ENCODE results near the gene LRRC37A. TPM values are rescaled to one million over a fixed set of nuclear protein-coding genes. Genes with fewer than 3 reads are reported as not detected.
A peak's percentile ranks its signal among the peaks of the same experiment; 100 is the strongest.
"Not testable (repeated sequence)": the region's sequence is repeated elsewhere in the genome, so short reads cannot be mapped to it uniquely, and the experiment has no call there.

LRRC37A gene
- 1 to 10 TPM; 1.5 to 2.4 TPM for total RNA-seq
- long read RNA-seq = 0 reads

- DNase-seq; intact Hi-C loops (cut with DNase I); ATAC-seq: not testable (repeated sequence)
These were observed at the start of gene LRRC37A for GRCh38 chr17:46294831-46295230. Gene LRRC37A, plus strand, starts transcription at chr17:46295131. Its CDS starts 3 bp downstream, at chr17:46295134.

DNA sequence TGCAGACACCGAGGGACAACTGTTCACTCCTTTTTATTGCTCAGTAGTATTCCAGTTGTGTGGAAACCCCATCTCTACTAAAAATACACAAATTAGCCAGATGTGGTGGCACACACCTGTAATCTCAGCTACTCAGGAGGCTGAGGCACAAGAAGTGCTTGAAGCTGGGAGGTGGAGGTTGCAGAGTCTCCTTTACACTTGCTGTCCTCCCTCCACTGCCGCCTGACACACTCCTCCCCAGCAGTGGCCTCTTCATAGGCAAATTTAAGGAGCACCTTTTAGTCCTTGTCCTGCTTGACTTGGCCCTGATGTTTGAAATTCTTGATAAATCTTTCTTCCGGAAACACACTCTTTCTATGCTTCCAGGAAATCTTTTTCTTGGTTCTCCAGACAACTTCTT is 45.8 kb upstream of the LRRC37A start:
- DNase-seq; ATAC-seq; intact Hi-C loops (cut with DNase I): not testable (repeated sequence)

- DNase-seq; ATAC-seq; intact Hi-C loops (cut with DNase I): not testable (repeated sequence)
These were observed 42.1 kb upstream of the LRRC37A start for GRCh38 chr17:46252804-46253203.

DNA sequence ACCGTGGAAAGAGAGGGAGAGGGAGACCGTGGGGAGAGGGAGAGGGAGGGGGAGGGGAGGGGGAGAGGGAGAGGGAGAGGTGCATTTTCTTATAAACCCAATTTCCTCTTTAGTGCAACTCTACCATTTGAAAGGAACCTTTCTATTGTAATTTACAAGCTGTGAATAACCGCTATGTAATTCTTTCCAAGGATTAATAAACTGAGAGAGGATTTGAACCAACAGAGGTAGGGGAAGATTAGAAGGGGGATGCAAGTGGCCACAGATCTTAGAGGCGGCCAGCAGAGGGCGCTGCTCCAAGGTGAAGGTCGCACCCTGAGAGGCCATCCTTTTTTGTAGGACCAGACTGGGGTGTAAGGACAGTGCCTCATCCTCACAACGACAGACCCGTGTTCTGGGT is 41.2 kb upstream of the LRRC37A start:
- peak in 1 of 2 donors; percentile 61 for ATAC-seq
- DNase-seq = peak; percentile 83
- intact Hi-C loops (cut with DNase I) = not testable (repeated sequence)

DNA sequence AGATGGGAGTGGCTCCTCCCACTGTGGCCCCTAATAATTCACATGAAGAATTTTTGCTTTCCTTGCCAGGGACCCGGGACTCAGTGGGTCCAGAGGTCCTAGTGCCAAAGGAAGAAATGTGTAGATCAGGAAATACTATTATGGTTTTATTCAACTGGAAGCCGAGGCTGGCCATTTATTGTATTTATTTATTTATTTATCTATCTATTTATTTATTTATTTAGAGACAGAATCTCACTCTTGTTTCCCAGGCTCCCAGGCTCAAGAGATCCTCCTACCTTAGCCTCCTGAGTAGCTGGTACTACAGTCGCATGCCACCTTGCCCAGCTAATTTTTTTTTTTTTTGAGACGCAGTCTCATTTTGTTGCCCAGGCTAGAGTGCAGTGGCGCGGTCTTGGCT is 40.7 kb upstream of the LRRC37A start:
- DNase-seq; ATAC-seq; intact Hi-C loops (cut with DNase I): not testable (repeated sequence)

- DNase-seq; ATAC-seq; intact Hi-C loops (cut with DNase I): not testable (repeated sequence)
These were observed 38.6 kb upstream of the LRRC37A start for GRCh38 chr17:46256369-46256768.

DNA sequence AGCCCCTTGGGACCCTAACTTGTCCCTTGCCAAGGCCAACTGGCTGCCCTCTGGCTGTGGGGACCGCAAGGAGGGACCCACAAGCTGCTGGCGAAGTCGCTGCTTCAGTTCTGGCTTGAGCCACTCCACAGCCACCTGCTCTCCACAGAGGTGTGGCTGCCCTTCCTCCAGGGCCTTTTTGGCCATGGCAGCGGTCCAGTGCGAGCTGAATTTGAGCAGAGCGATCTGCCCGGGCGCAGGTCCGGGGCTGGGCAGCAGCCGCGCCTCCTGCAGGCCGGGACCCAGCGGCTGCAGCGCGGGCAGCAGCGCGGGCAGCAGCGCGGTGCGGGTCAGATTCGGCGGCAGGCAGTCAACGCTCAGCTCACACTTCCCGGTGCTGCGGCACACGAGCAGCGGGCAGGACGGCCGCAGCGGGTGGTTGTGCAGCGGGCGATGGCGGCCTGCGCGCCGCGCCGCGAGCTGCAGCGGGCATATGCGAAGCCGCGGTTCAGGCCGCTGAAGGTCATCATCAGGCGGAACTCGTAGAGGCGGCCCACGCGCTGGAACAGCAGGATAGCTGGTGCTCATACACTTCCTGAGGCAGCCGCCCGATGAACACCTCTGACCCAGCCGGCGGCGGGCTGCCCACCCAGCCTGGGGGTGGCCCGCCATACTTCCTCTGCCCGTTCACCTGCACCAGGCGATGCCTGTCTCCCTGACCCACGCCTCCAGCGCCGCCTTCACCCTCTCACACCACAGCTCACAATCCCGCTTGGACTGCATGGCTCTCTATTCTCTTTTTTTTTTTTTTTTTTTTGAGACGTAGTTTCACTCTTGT is 34.9 kb upstream of the LRRC37A start:
- DNase-seq = not testable (repeated sequence)
- peak; percentile 77 to 87 for ATAC-seq
- intact Hi-C loops (cut with DNase I) = loop anchor here in 1 of 2 donors (10.0 kb wide), 1 partner anchor 255 kb away; no protein-coding TSS in a partner anchor

- intact Hi-C loops (cut with DNase I) = loop anchor here in 1 of 2 donors (10.0 kb wide), 1 partner anchor 257 kb away; no protein-coding TSS in a partner anchor
- no peak for DNase-seq
- ATAC-seq = no peak
These were observed 32.7 kb upstream of the LRRC37A start for GRCh38 chr17:46262271-46262670.

DNA sequence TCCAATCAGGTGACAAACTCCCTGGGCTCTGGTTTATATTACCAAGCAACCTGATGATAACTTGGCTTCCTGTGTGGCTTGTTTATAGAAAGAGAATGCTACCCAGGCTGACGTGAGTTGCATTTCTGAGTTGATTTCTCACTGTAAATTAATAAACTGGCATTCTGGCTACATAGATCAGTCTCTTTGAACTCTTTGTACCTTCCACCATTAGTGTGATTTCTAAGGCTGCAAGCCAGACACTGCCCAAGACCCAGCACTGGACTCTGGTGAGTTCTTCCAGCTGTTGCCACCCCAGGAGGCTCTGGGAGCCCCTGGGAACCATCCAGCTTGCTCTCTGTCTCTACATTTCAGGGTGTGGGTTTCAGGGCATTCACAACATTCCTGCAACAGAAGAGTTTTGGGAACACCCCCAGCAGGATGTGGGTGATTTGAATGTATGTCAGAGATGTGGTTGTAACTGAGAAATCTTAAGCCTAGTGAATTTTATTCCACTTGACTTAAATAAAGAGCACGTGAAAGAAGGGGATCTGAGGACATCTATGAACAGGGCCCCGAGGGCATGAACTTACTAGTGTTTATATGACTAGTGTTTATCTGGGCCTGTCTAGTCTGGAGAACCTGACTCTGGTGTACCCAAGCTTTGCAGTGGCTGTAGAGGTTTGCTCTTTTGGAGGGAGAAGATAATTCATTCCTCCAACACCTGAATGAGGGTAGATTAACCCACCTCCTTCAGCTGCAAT is 30.3 kb upstream of the LRRC37A start:
- no peak for ATAC-seq
- DNase-seq = no peak
- intact Hi-C loops (cut with DNase I) = loop anchor here in 1 of 2 donors (10.0 kb wide), 1 partner anchor 260 kb away; no protein-coding TSS in a partner anchor

GRCh38 chr17:46266063-46266655 is 28.8 kb upstream of the LRRC37A start:
- DNase-seq = not testable (repeated sequence)
- intact Hi-C loops (cut with DNase I) = loop anchor here in 1 of 2 donors (10.0 kb wide), 1 partner anchor 261 kb away; no protein-coding TSS in a partner anchor
- peak; percentile 4 to 17 for ATAC-seq

GRCh38 chr17:46266656-46267544 is 28.0 kb upstream of the LRRC37A start:
- intact Hi-C loops (cut with DNase I) = loop anchor here in 1 of 2 donors (10.0 kb wide), 1 partner anchor 262 kb away; no protein-coding TSS in a partner anchor
- DNase-seq (peak; percentile 88), ATAC-seq (peak; percentile 96 to 98)

DNA sequence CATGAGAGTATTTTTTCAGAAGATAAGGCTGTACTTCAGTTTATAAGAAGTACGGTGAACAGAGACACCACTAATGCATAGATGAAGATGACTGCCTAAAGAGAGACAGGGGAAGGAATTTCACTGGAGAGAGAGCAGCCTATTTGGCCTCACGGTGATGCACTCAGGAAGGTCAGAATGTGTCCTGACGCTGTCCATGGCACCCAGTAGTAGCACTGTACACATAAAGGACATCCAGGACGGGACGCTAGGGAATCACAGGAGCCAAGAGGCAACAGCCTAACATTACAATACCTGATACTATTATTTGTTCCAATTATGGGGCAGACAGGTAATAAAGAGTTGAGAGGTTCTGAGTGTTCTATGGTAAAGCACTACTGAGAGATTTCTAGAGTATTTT is 24.9 kb upstream of the LRRC37A start:
- intact Hi-C loops (cut with DNase I) = no loop called here
- DNase-seq (no peak), ATAC-seq (no peak)

DNA sequence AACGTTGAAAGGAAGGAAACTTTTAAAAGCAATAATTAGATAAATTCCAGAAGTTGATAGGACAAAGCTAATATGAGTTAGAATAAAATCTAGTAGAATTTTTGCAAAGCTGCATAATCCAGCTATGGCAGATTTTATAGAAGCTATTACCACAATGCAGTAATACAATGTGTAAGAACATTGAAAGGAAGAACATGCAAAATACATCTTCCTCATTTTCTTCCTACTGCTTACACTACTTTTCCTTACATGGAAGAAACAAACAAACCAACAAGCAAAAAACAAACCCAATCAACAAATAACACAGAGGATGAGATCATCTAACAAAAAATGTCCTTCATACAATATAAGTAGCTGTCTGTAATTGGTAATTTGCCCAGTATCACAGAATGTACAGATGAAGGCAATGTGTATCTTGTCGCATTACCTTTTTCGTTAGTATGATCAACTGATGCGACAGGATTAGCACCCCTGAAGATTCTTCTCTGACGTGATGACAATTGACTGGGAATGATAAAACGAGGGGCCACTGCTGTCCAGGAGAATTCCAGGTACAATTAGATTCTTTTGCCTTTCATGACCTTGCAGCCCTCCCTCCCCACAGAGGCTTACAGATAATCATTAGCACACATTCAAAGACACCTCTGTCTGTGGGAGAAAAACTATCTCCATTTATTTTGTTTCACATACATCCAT is 21.2 kb upstream of the LRRC37A start:
- ATAC-seq (no peak), DNase-seq (no peak)
- intact Hi-C loops (cut with DNase I) = no loop called here

DNA sequence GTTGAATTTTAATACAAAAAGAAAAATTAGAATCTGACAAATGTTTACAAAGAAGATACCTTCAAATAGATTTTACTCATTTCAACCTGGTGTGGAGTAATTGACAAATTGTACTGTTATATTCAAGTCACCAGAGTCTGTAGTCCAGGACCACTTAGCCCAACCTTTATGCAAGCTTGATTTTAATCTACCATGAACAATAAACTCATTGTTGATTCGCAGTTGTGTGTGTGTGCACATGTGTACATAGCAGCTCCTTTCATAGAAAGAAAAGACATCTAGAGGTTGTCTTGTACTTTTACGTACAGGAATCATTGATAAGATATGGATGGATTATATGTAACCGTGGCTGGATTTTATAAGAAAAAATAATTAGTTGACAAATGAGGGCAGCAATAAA is 20.7 kb upstream of the LRRC37A start:
- intact Hi-C loops (cut with DNase I) = no loop called here
- DNase-seq = no peak
- ATAC-seq = no peak

DNA sequence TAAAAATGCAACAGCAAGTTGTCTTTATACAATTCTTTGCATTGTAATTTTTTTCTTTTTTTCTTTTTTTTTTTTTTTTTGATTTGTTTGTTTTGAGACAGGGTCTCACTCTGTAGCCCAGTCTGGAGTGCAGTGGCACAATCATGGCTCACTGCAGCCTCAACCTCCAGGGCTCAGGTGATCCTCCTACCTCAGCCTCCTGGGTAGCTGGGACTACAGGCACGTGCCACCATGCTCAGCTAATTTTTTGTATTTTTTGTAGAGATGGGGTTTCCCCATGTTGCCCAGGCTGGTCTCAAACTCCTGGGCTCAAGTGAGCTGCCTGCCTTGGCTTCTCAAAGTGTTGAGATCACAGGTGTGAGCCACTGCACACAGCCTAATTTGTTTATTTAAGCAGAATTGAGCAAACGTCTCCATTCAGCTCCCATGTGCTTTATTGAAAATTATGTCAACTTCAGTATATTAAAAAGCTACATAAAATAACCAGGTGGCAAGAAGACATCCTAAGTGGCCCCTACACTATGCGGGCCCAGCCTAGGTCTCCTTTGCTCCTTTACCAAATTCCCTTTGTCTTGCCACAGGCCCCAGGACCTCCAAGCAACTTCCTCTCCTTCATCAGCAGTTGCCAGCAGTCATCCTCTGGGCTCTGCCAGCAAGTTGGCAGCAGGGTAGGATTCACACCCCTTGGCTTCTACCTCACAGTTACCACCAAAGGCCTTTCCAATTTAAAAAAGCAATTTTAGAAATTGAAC is 18.0 kb upstream of the LRRC37A start:
- ATAC-seq; DNase-seq; intact Hi-C loops (cut with DNase I): not testable (repeated sequence)

DNA sequence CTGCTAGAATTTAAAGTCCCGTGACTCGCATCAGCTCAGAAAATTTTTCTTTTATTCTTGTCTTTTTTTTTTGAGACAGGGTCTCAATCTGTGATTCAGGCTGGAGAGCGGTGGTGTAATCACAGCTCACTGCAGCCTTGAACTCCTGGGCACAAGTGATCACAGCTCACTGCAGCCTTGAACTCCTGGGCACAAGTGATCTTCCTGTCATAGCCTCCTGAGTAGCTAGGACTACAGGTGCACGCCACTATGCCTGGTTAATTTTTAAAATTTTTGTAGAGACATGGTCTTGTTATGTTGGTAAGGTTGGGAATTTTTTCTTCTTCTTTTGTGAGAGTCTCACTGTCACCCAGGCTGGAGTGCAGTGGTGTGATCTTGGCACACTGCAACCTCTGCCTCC is 13.6 kb upstream of the LRRC37A start:
- ATAC-seq; intact Hi-C loops (cut with DNase I); DNase-seq: not testable (repeated sequence)

DNA sequence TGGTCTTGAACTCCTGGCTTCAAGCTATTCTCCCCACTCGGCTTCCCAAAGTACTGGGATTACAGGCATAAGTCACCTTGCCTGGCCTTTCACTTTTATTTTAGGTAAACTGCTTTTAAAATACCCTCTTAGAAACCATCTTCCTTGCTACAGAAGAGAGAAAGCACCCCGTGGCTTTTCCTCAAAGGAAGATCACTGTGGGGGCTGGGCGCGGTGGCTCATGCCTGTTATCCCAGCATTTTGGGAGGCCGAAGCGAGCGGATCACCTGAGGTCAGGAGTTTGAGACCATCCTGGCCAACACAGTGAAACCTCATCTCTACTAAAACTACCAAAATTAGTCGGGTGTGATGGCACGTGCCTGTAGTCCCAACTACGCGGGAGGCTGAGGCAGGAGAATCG is 12.3 kb upstream of the LRRC37A start:
- ATAC-seq; intact Hi-C loops (cut with DNase I); DNase-seq: not testable (repeated sequence)

All from left cardiac atrium (tissue), 4 donors.